Measurements from ENCODE around the gene BCL2. TPM values are rescaled to one million over a fixed set of nuclear protein-coding genes. Genes with fewer than 3 reads are reported as not detected.

The BCL2 gene
- total RNA-seq, 1 experiment from 2014 or later = 1.3 TPM

DNA sequence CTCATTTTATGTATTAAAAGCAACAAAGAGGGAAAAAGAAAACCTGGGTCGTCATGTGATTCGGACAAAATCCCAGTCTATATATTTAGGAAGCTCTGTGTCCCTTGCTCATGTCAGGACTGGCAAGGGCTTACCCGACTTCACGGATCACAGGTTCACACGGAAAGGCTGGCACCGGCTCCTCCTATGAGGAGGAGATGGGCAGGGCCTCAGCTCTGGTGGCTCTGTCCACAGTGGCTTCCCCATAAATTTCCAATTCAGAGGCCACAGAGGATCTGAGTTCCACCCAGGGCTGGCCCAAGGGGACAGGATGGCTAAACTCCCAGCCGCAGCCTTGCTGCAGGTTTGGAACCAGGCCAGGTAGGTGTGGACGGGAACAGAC, 186.8 kb downstream of the BCL2 start:
- H3K23me2 ChIP-seq (ENCODE audit: insufficient read length, low read depth, low read length, poor library complexity, severe bottlenecking) = no peaks in the 10 kb centered on the region
- no CpG with 5 or more reads among the region's 8 CpGs for WGBS (ENCODE audit: extremely low coverage, insufficient read length, low lambda C conversion rate)
- no peak overlapping the region for H3K56ac ChIP-seq (ENCODE audit: insufficient read length, low read depth, low read length)
- peaks cover 3% of the 10 kb centered on the region; the same call in 1 of the 2 replicates for H3K4me1 ChIP-seq (ENCODE audit: insufficient read depth, low read length)
- TF ChIP-seq, protein P1, sequence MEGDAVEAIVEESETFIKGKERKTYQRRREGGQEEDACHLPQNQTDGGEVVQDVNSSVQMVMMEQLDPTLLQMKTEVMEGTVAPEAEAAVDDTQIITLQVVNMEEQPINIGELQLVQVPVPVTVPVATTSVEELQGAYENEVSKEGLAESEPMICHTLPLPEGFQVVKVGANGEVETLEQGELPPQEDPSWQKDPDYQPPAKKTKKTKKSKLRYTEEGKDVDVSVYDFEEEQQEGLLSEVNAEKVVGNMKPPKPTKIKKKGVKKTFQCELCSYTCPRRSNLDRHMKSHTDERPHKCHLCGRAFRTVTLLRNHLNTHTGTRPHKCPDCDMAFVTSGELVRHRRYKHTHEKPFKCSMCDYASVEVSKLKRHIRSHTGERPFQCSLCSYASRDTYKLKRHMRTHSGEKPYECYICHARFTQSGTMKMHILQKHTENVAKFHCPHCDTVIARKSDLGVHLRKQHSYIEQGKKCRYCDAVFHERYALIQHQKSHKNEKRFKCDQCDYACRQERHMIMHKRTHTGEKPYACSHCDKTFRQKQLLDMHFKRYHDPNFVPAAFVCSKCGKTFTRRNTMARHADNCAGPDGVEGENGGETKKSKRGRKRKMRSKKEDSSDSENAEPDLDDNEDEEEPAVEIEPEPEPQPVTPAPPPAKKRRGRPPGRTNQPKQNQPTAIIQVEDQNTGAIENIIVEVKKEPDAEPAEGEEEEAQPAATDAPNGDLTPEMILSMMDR (conservative IDR thresholded peaks at IDR 0.05) = no peak
- no peak overlapping the region for H3K27ac Mint-ChIP-seq
- no peak overlapping the region for H2BK20ac ChIP-seq (ENCODE audit: low read depth, low read length, poor library complexity, severe bottlenecking)
- H3K4me2 ChIP-seq (ENCODE audit: insufficient read depth, insufficient read length, low read length) = no peak overlapping the region
- no peaks in the 10 kb centered on the region for H3K27me3 ChIP-seq (ENCODE audit: insufficient read depth, low read length)
- DNase-seq = no peak
- no peak overlapping the region for H3K4ac ChIP-seq (ENCODE audit: low read depth, low read length)
- no peak overlapping the region for H4K5ac ChIP-seq (ENCODE audit: insufficient read length, low read depth, low read length)
- H3K14ac ChIP-seq (ENCODE audit: insufficient read depth, low read length) = no peak overlapping the region
- no peaks in the 10 kb centered on the region for H4K20me1 ChIP-seq (ENCODE audit: control insufficient read depth, insufficient read depth, insufficient read length)
- H3K4me1 Mint-ChIP-seq = peaks cover 18 to 26% of the 10 kb centered on the region in 2 experiments
- no peaks in the 10 kb centered on the region for H3K9me3 ChIP-seq (ENCODE audit: control insufficient read depth, low read depth, low read length)
- no peak overlapping the region for H4K91ac ChIP-seq (ENCODE audit: insufficient read length, low read depth, low read length)
- H3K36me3 Mint-ChIP-seq (ENCODE audit: insufficient read depth in 1 of 3, low read depth in 3 of 3) = no peaks in the 10 kb centered on the region
- H2AFZ ChIP-seq (ENCODE audit: low read length) = no peak overlapping the region
- H2BK12ac ChIP-seq (ENCODE audit: insufficient read length, low read depth, low read length) = no peak overlapping the region
- no peak overlapping the region for H2BK120ac ChIP-seq (ENCODE audit: low read depth, low read length, poor library complexity, severe bottlenecking)
- no peak overlapping the region for H3K18ac ChIP-seq (ENCODE audit: insufficient read length, low read depth, low read length)
- peaks cover 6% of the 10 kb centered on the region for H3K27me3 Mint-ChIP-seq (ENCODE audit: low read depth)
- H3K79me1 ChIP-seq (ENCODE audit: insufficient read depth, low read depth, low read length, poor library complexity, severe bottlenecking) = no peaks in the 10 kb centered on the region
- no peak overlapping the region for H4K8ac ChIP-seq (replicated peaks; ENCODE audit: insufficient read length, low read depth, low read length)
- H3K27ac ChIP-seq (ENCODE audit: insufficient read length, low read depth, low read length) = no peak overlapping the region
- H3K9me3 Mint-ChIP-seq = peaks cover 0 to 3% of the 10 kb centered on the region in 2 experiments; a peak in 1 of 5 replicates
- no peak overlapping the region for H3T11ph ChIP-seq (ENCODE audit: low read length)
- no peak overlapping the region for H3K23ac ChIP-seq (ENCODE audit: insufficient read length, low read depth, low read length)
- no peak overlapping the region for H2BK15ac ChIP-seq (ENCODE audit: low read depth, low read length)
- H3K79me2 ChIP-seq (ENCODE audit: insufficient read depth, low read length) = no peaks in the 10 kb centered on the region
- H2BK5ac ChIP-seq (ENCODE audit: insufficient read length, low read length) = no peak overlapping the region
- H3K9ac ChIP-seq (ENCODE audit: extremely low read depth, insufficient read length, low read length) = no peak overlapping the region
- no peak overlapping the region for H3K4me3 Mint-ChIP-seq
- no peak overlapping the region for H2AK5ac ChIP-seq (ENCODE audit: insufficient read length, low read length)

All from H9 (cell line).